H1 (cell line): ENCODE data around the gene CEP78. TPM values are rescaled to one million over a fixed set of nuclear protein-coding genes. Genes with fewer than 3 reads are reported as not detected.

Experiments used
- CTCF ChIA-PET: fragments of 300-600 bp; sonication (Branson Sonifier 250); formaldehyde crosslinking; loops from one replicate; lab custom pipeline; 2021; ENCODE audit not compliant: partially characterized antibody; lab: Charles Lee
- POLR2A ChIA-PET: fragments of 300-600 bp; sonication (Branson Sonifier 250); formaldehyde crosslinking; loops from one replicate; lab custom pipeline; 2021; ENCODE audit warnings: inconsistent platforms; ENCODE audit not compliant: partially characterized antibody; lab: Charles Lee
- DNase-seq, 2 experiments: peaks; one replicate each; pipeline versions ENCODE4 v3.0.0 to v3.0.0-alpha.2; 2010 to 2022; ENCODE audit warnings: low spot score in 2 of 2, low read depth in 1 of 2, mixed read lengths in 1 of 2
- FAIRE-seq: peaks from 2 replicates; lab custom pipeline; 2011; peaks lifted over from hg19 to GRCh38; lab: Jason Lieb, UNC
- H2AFZ ChIP-seq: 2 replicates; pipeline ENCODE4 v1.8.1; 2012; ENCODE audit warnings: low read length, inconsistent platforms
- H2AK5ac ChIP-seq: 2 replicates; pipeline ENCODE4 v1.6.1; 2013; ENCODE audit warnings: low read depth, low read length
- H2BK120ac ChIP-seq: replicated peaks from 2 replicates; pipeline ENCODE3; 2013; ENCODE audit warnings: low read depth, low read length, inconsistent platforms
- H2BK12ac ChIP-seq: 2 replicates; pipeline ENCODE4 v1.6.1; 2013; ENCODE audit warnings: low read depth, low read length
- H2BK15ac ChIP-seq: 2 replicates; pipeline ENCODE4 v1.6.1; 2013; ENCODE audit warnings: low read length
- H2BK20ac ChIP-seq: 2 replicates; pipeline ENCODE4 v1.6.1; 2013; ENCODE audit warnings: low read length
- H2BK5ac ChIP-seq: 2 replicates; pipeline ENCODE4 v1.6.1; 2013; ENCODE audit warnings: low read depth, low read length
- H3K14ac ChIP-seq: 2 replicates; pipeline ENCODE4 v1.6.1; 2013; ENCODE audit warnings: inconsistent platforms; ENCODE audit not compliant: insufficient read length
- H3K18ac ChIP-seq: 2 replicates; pipeline ENCODE4 v1.6.1; 2013; ENCODE audit warnings: low read length; ENCODE audit errors: extremely low read depth
- H3K23ac ChIP-seq: 2 replicates; pipeline ENCODE4 v1.6.1; 2013; ENCODE audit warnings: inconsistent platforms; ENCODE audit not compliant: insufficient read length
- H3K23me2 ChIP-seq: 2 replicates; pipeline ENCODE4 v1.6.1; 2013; ENCODE audit warnings: low read depth, low read length
- H3K27ac ChIP-seq: 2 replicates; pipeline ENCODE4 v1.6.1; 2011; ENCODE audit warnings: low read depth, low read length, inconsistent platforms
- H3K27me3 ChIP-seq, 4 experiments: replicated peaks in 1 of 4; 1 replicate in 1 of 4; 2 replicates in 3 of 4; pipeline versions ENCODE4 v1.6.1 to v1.8.1; 2011 to 2013; ENCODE audit warnings: low read length in 3 of 4, mild to moderate bottlenecking in 3 of 4, inconsistent platforms in 2 of 4, mixed read lengths in 2 of 4, moderate library complexity in 1 of 4; ENCODE audit not compliant: control insufficient read depth in 3 of 4, insufficient read depth in 3 of 4; ENCODE audit errors: extremely low read depth in 1 of 4
- H3K36me3 ChIP-seq, 4 experiments: 2 replicates each; pipeline versions ENCODE4 v1.6.1 to v1.8.1; 2011 to 2013; ENCODE audit warnings: mild to moderate bottlenecking in 4 of 4, low read length in 3 of 4, moderate library complexity in 2 of 4, control low read depth in 1 of 4, inconsistent platforms in 1 of 4; ENCODE audit not compliant: insufficient read depth in 4 of 4, control insufficient read depth in 2 of 4
- H3K4ac ChIP-seq: replicated peaks from 2 replicates; pipeline ENCODE3; 2013; ENCODE audit warnings: low read length, low read depth, mixed read lengths, inconsistent platforms; ENCODE audit not compliant: insufficient read length
- H3K4me1 ChIP-seq, 4 experiments: replicated peaks in 1 of 4; 1 replicate in 1 of 4; 2 replicates in 3 of 4; pipeline versions ENCODE4 v1.6.1 to v1.8.1; 2011 to 2013; ENCODE audit warnings: low read length in 3 of 4, inconsistent platforms in 2 of 4, mixed read lengths in 1 of 4; ENCODE audit not compliant: insufficient read depth in 4 of 4, control insufficient read depth in 3 of 4
- H3K4me2 ChIP-seq, 2 experiments: 2 replicates each; pipeline versions ENCODE4 v1.6.1 to v1.8.1; 2011 to 2013; ENCODE audit warnings: low read depth in 2 of 2, low read length in 2 of 2, control low read depth in 1 of 2, inconsistent platforms in 1 of 2, mild to moderate bottlenecking in 1 of 2; ENCODE audit not compliant: insufficient read depth in 1 of 2
- H3K4me3 ChIP-seq, 4 experiments: fragments of 200-600, 300-600 bp in 1 of 4; sonication (generic), shearing (Covaris generic), sonication (Bioruptor Twin) in 1 of 4; 2 replicates each; pipeline versions ENCODE4 v1.5.1 to v1.8.1; 2011 to 2016; ENCODE audit warnings: low read length in 4 of 4, low read depth in 3 of 4, control low read depth in 2 of 4, inconsistent platforms in 2 of 4, mild to moderate bottlenecking in 2 of 4, mixed read lengths in 1 of 4, moderate library complexity in 1 of 4; ENCODE audit not compliant: insufficient read depth in 2 of 4; ENCODE audit errors: extremely low read depth in 1 of 4
- H3K56ac ChIP-seq: replicated peaks from 2 replicates; pipeline ENCODE3; 2013; ENCODE audit warnings: low read depth, mild to moderate bottlenecking, mixed read lengths, low read length, inconsistent platforms; ENCODE audit not compliant: insufficient read length
- H3K79me1 ChIP-seq: 2 replicates; pipeline ENCODE4 v1.6.1; 2013; ENCODE audit warnings: low read depth, low read length, control low read depth
- H3K79me2 ChIP-seq, 2 experiments: 2 replicates each; pipeline versions ENCODE4 v1.6.1 to v1.8.1; 2012 to 2013; ENCODE audit warnings: low read length in 2 of 2, mild to moderate bottlenecking in 2 of 2, inconsistent platforms in 1 of 2; ENCODE audit not compliant: insufficient read depth in 2 of 2, control insufficient read depth in 1 of 2
- H3K9ac ChIP-seq, 4 experiments: replicated peaks in 1 of 4; 1 replicate in 1 of 4; 2 replicates in 3 of 4; pipeline versions ENCODE4 v1.6.1 to v1.8.1; 2011 to 2013; ENCODE audit warnings: low read depth in 3 of 4, low read length in 3 of 4, control low read depth in 2 of 4, mild to moderate bottlenecking in 2 of 4, moderate library complexity in 2 of 4, inconsistent platforms in 1 of 4; ENCODE audit errors: extremely low read depth in 1 of 4
- H3K9me3 ChIP-seq, 2 experiments: 2 replicates each; pipeline versions ENCODE4 v1.6.1 to v1.8.1; 2012 to 2013; ENCODE audit warnings: mild to moderate bottlenecking in 2 of 2, moderate library complexity in 2 of 2, control low read depth in 1 of 2, inconsistent platforms in 1 of 2, low read depth in 1 of 2, low read length in 1 of 2, mixed read lengths in 1 of 2; ENCODE audit not compliant: insufficient read depth in 2 of 2
- H4K20me1 ChIP-seq, 2 experiments: replicated peaks in 1 of 2; 2 replicates each; pipeline versions ENCODE3 to v1.8.1; 2011 to 2013; ENCODE audit warnings: inconsistent platforms in 2 of 2, low read length in 2 of 2, mild to moderate bottlenecking in 1 of 2; ENCODE audit not compliant: insufficient read depth in 2 of 2, control insufficient read depth in 1 of 2
- H4K5ac ChIP-seq: 2 replicates; pipeline ENCODE4 v1.6.1; 2013; ENCODE audit warnings: low read length, low read depth, mixed read lengths, inconsistent platforms; ENCODE audit not compliant: insufficient read length
- H4K8ac ChIP-seq: 2 replicates; pipeline ENCODE4 v1.8.0; 2013; ENCODE audit warnings: mild to moderate bottlenecking, moderate library complexity, low read length, inconsistent platforms; ENCODE audit not compliant: insufficient read depth; ENCODE audit errors: extremely low read depth
- H4K91ac ChIP-seq: replicated peaks from 2 replicates; pipeline ENCODE3; 2013; ENCODE audit warnings: low read length, mixed read lengths, inconsistent platforms; ENCODE audit not compliant: insufficient read length
- CEBPB ChIP-seq: IDR thresholded peaks from 2 replicates; pipeline ENCODE4 v1.6.1; 2012; ENCODE audit warnings: low read depth, low read length
- CTBP2 ChIP-seq: IDR thresholded peaks from 2 replicates; pipeline ENCODE4 v1.7.0; 2011; ENCODE audit warnings: borderline replicate concordance, mild to moderate bottlenecking, moderate library complexity, mixed read lengths, low read length; ENCODE audit not compliant: insufficient read depth, insufficient read length
- EGR1 ChIP-seq: IDR thresholded peaks from 2 replicates; pipeline ENCODE4 v1.6.1; 2011; ENCODE audit warnings: low read depth, low read length, borderline replicate concordance
- GABPA ChIP-seq: IDR thresholded peaks from 2 replicates; pipeline ENCODE4 v1.6.1; 2011; ENCODE audit warnings: mild to moderate bottlenecking, low read length, moderate library complexity, borderline replicate concordance; ENCODE audit not compliant: insufficient read depth
- JUND ChIP-seq: IDR thresholded peaks from 2 replicates; pipeline ENCODE4 v1.6.1; 2011; ENCODE audit warnings: mild to moderate bottlenecking, improper control_type of control experiment, low read length
- NRF1 ChIP-seq: IDR thresholded peaks from 2 replicates; pipeline ENCODE4 v1.6.1; 2011; ENCODE audit warnings: mild to moderate bottlenecking, low read depth, low read length, improper control_type of control experiment
- POLR2A ChIP-seq, 2 experiments: IDR thresholded peaks; 1 replicate in 1 of 2; 2 replicates in 1 of 2; pipeline ENCODE4 v1.6.1; 2011; ENCODE audit warnings: low read depth in 2 of 2, low read length in 2 of 2, mild to moderate bottlenecking in 2 of 2; ENCODE audit errors: control extremely low read depth in 1 of 2
- RAD21 ChIP-seq, 2 experiments: IDR thresholded peaks in 1 of 2; conservative IDR thresholded peaks in 1 of 2; 2 replicates each; pipeline ENCODE4 v1.6.1; 2011; ENCODE audit warnings: low read depth in 2 of 2, low read length in 2 of 2, improper control_type of control experiment in 1 of 2, inconsistent platforms in 1 of 2, mild to moderate bottlenecking in 1 of 2, moderate library complexity in 1 of 2
- RXRA ChIP-seq: IDR thresholded peaks from 2 replicates; pipeline ENCODE4 v1.6.1; 2011; ENCODE audit warnings: low read depth, mild to moderate bottlenecking, low read length, moderate library complexity; ENCODE audit not compliant: insufficient read depth
- SP2 ChIP-seq: IDR thresholded peaks from 2 replicates; pipeline ENCODE4 v1.6.1; 2012; ENCODE audit warnings: mild to moderate bottlenecking, low read length, inconsistent platforms
- TAF1 ChIP-seq: IDR thresholded peaks from 2 replicates; pipeline ENCODE4 v1.6.1; 2011; ENCODE audit warnings: mild to moderate bottlenecking, low read depth, low read length
- TEAD4 ChIP-seq: IDR thresholded peaks from 2 replicates; pipeline ENCODE4 v1.6.1; 2012; ENCODE audit warnings: low read depth, low read length, inconsistent platforms, mixed read lengths
- ZNF274 ChIP-seq: IDR thresholded peaks from 2 replicates; pipeline ENCODE4 v1.7.0; 2012; ENCODE audit warnings: low read length, borderline replicate concordance; ENCODE audit errors: extremely low read depth
- WGBS, 2 experiments: shearing (Covaris generic) in 1 of 2; methylation state at CpG; one replicate each; pipeline versions ENCODE4 v1.1.6 to v1.1.7; 2013 to 2015; ENCODE audit warnings: low lambda C conversion rate in 2 of 2, mixed read lengths in 2 of 2, inconsistent platforms in 1 of 2, low coverage in 1 of 2, missing lambda C conversion rate in 1 of 2; ENCODE audit not compliant: insufficient replicate concordance in 2 of 2, insufficient coverage in 1 of 2, insufficient read length in 1 of 2; ENCODE audit errors: extremely low coverage in 1 of 2, missing lambda C conversion rate in 1 of 2; 5-methylcytosine and 5-hydroxymethylcytosine counted together
- polyA plus RNA-seq, 7 experiments: library from polyadenylated mRNA; depleted of rRNA in 3 of 7; stranded (reverse) in 5 of 7; unstranded in 2 of 7; fragments of >200 nt in 5 of 7; fragments of 200-250 nt in 2 of 7; gene quantifications; 1 replicate in 5 of 7; 2 replicates in 1 of 7; 4 replicates in 1 of 7; pipeline versions ENCODE4 v1.2.1 to v1.2.3, GENCODE V29; 2011 to 2013; ENCODE audit warnings: missing spikeins in 2 of 7, mixed read lengths in 2 of 7
- total RNA-seq: library from RNA; stranded (reverse); fragmentation: NEBNext Ultra II Directional; extraction: Animal tissue kit (Norgen Biotek cat#: 25700); gene quantifications from 2 replicates; pipeline ENCODE4 v1.2.1, GENCODE V29; 2021

Gene CEP78
- total and polyA plus RNA-seq, 2 of the 8 experiments (the other 6 are each of a cell fraction or from before 2014, with no cell fraction given): 10.3 to 40.9 TPM

- Histone ChIP-seq H2BK12ac (no peak overlapping the region), H3K4me1 (no peaks in the 10 kb centered on the region; a peak in 1 of 7 replicates), H3K79me2 (peaks cover under 1 to 86% of the 10 kb centered on the region in 2 experiments), H3K14ac (no peak overlapping the region), H3K27ac (no peak overlapping the region), H2BK15ac (no peak overlapping the region), H2BK20ac (no peak overlapping the region), H3K4me2 (no peak overlapping the region), H3K4me3 (no peak overlapping the region), H2BK120ac (no peak overlapping the region), H2AK5ac (no peak overlapping the region), H3K27me3 (no peaks in the 10 kb centered on the region), H4K91ac (no peak overlapping the region), H3K23ac (no peak overlapping the region), H3K4ac (no peak overlapping the region), H2AFZ (no peak overlapping the region), H3K9me3 (no peaks in the 10 kb centered on the region; a peak in 1 of 4 replicates), H3K56ac (no peak overlapping the region), H3K23me2 (no peaks in the 10 kb centered on the region), H3K79me1 (peaks cover 4% of the 10 kb centered on the region), H4K20me1 (peaks cover 16 to 18% of the 10 kb centered on the region in 2 experiments), H3K18ac (no peak overlapping the region), H4K5ac (no peak overlapping the region), H2BK5ac (no peak overlapping the region), H3K36me3 (peaks cover 48 to 95% (median 83%) of the 10 kb centered on the region in 4 experiments), H3K9ac (no peak overlapping the region), H4K8ac (no peak overlapping the region)
- ChIA-PET POLR2A (interaction anchor here (1.0 to 27.8 kb wide), 15 partner anchors 4 to 71 kb away, joined by 3 to 936 read pairs (median 5); partner anchors contain the start of gene PSAT1), CTCF (interaction anchor here (0.6 to 2.6 kb wide), 3 partner anchors 10 to 31 kb away, joined by 3 to 13 read pairs (median 3); no protein-coding TSS in a partner anchor)
- DNase-seq: no peak
- whole genome bisulfite sequencing, 2 experiments: 98% methylated on average over 3 of the region's 3 CpGs; no CpG with 5 or more reads in 1 of the 2 experiments
- no peak for FAIRE-seq
- TF ChIP-seq TEAD4 (no peak), CTBP2 (no peak), EGR1 (no peak), GABPA (no peak), RAD21 (IDR thresholded peaks at IDR 0.05 in 1 of 2, conservative IDR thresholded peaks at IDR 0.05 in 1 of 2; ENCODE audit: low read depth in 2 of 2, low read length in 2 of 2) (no peak), JUND (no peak), NRF1 (no peak), ZNF274 (no peak), CEBPB (no peak), SP2 (no peak), RXRA (no peak), TAF1 (no peak), POLR2A (IDR thresholded peaks at IDR 0.05; ENCODE audit: control extremely low read depth in 1 of 2, low read depth in 2 of 2, low read length in 2 of 2) (no peak)
Observed at GRCh38 chr9:78303377-78304062, 67.6 kb downstream of the CEP78 start.
